MV-4-11 (cell line): ENCODE data around the gene LYSMD1.

ENCODE experiments used
- DNase-seq: peaks from one replicate; lab custom pipeline; 2025; lab: John Stamatoyannopoulos, UW

Gene LYSMD1

GRCh38 chr1:151175863-151176262 is 10.2 kb upstream of the LYSMD1 start, which contains the start of gene TMOD4:
Gene TMOD4, minus strand, starts transcription at chr1:151175981. Its CDS starts 1,106 bp downstream, at chr1:151174875.
- DNase-seq = peak; percentile 53

- DNase-seq = no peak
Observed at GRCh38 chr1:151175041-151175741, 9.5 kb upstream of the LYSMD1 start.

GRCh38 chr1:151171190-151171589 is 5.5 kb upstream of the LYSMD1 start:
- no peak for DNase-seq

- no peak for DNase-seq
Observed at GRCh38 chr1:151167116-151167515, 1.4 kb upstream of the LYSMD1 start.

- DNase-seq = peak; percentile 41
Observed at GRCh38 chr1:151166505-151166956, 829 bp upstream of the LYSMD1 start.

- DNase-seq = no peak
Observed at GRCh38 chr1:151165281-151165737, 393 bp downstream of the LYSMD1 start.

GRCh38 chr1:151164732-151165280 is 896 bp downstream of the LYSMD1 start:
- DNase-seq = no peak

GRCh38 chr1:151159373-151159772 is 6.3 kb downstream of the LYSMD1 start:
- peak; percentile 77 for DNase-seq

- peak; percentile 73 for DNase-seq
Observed at GRCh38 chr1:151158751-151159251, 6.9 kb downstream of the LYSMD1 start.

GRCh38 chr1:151158326-151158725 is 7.4 kb downstream of the LYSMD1 start:
- DNase-seq = peak; percentile 67

GRCh38 chr1:151157067-151157531 is 8.6 kb downstream of the LYSMD1 start:
- peak; percentile 93 for DNase-seq

- DNase-seq = peak; percentile 88
Observed at GRCh38 chr1:151156515-151156819, 9.2 kb downstream of the LYSMD1 start, which contains the start of gene TNFAIP8L2. Gene TNFAIP8L2, plus strand, starts transcription at chr1:151156649. Its CDS starts 2,049 bp downstream, at chr1:151158698.

GRCh38 chr1:151147665-151148064 is 18.0 kb downstream of the LYSMD1 start:
- DNase-seq = no peak

- no peak for DNase-seq
Observed at GRCh38 chr1:151147132-151147503, 18.6 kb downstream of the LYSMD1 start.

GRCh38 chr1:151146412-151147131 is 19.1 kb downstream of the LYSMD1 start, which contains the start of gene SEMA6C:
Gene SEMA6C, minus strand, starts transcription at chr1:151146631. Its CDS starts 4,010 bp downstream, at chr1:151142621.
- DNase-seq = peak; percentile 72

- DNase-seq = no peak
Observed at GRCh38 chr1:151146072-151146411, 19.7 kb downstream of the LYSMD1 start.

- DNase-seq = no peak
Observed at GRCh38 chr1:151145304-151146071, 20.2 kb downstream of the LYSMD1 start.

- no peak for DNase-seq
Observed at GRCh38 chr1:151144474-151145303, 21.0 kb downstream of the LYSMD1 start.

- no peak for DNase-seq
Observed at GRCh38 chr1:151143986-151144385, 21.7 kb downstream of the LYSMD1 start.

GRCh38 chr1:151143057-151143435 is 22.7 kb downstream of the LYSMD1 start:
- no peak for DNase-seq
